ENCODE results near the gene STK39. TPM values are rescaled to one million over a fixed set of nuclear protein-coding genes. Genes with fewer than 3 reads are reported as not detected.
A peak's percentile ranks its signal among the peaks of the same experiment; 100 is the strongest.

STK39 gene
- total RNA-seq, 1 donor from 2014 or later, result 45.9 TPM

DNA sequence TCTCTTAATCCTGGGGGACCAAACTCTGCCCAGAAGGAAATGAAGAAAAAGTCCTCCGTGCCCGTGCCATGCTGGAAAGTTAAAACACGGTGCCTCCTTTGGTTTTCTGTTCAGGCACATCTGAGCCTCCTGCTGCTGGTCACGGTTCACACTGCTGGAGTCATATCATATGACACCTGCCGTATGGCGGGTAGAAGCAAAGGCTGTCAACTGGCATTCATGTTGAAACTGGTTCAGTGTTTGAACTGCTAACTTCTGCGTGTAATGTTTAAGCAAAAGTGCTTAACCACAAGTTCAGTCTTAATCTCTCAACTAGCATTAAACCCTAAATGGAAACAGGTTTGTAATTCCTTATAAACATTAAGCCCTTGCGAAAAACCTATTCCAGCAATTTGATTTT is 3.1 kb downstream of the STK39 start:
- DNase-seq (ENCODE audit: low read depth), result peak; percentile 36

DNA sequence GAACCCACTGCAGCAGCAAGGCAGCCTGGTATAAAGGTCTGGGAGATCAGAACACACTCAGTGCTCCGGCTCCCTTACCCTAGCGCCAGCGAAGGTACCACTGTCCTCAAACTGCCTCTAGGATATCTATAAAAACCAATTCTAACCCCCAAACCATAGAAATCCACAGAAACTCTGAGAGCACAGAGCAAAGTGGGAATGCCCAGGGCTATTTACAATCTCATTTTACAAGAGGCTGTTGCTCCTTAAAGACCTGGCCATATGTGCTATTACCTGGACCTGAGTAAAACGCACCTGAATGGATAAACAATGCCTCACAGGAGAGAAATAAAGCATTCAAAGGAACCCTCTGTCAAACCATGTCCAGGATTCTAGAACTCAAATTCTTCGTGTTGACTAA is 4.3 kb downstream of the STK39 start:
- DNase-seq (ENCODE audit: low read depth), result no peak

DNA sequence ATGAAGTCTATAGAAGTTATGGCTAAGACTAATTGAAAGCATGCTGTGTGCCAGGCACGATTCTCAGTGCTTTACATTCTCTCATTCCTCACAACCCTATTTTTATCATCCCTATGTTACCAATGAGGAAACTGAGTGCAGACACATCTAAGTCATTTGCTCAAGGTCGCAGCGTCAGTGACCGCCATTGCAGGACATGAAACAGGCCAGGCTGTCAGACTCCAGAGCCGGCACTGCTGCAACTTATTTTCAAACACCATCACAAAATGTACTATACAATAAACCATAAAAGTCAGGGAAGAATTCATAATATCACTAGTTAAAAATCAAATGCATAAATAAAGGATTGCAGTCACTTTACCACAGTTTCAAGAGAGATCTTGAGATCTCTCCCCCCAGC is 5.6 kb downstream of the STK39 start:
- DNase-seq (ENCODE audit: low read depth), result no peak

DNA sequence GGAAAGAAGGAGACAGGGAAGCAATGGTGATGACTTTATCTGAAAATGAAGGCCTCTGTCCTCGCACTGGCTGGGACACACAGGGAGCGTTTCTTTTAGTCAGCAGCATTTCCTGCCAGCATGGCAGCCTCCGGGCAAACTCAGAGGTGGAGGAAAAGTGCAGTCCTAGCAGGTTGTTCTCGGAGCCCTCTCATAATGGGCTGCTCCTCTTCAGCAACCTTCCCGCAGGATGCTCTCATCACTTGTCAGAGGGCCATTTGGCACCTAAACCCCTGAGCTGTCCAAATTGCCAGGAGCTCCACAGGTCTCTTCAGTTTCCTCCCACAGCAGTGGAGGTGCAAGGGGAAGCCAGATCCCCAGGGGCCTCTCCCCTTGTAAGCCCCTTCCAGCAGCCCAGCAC is 6.2 kb downstream of the STK39 start:
- no peak for DNase-seq (ENCODE audit: low read depth)

DNA sequence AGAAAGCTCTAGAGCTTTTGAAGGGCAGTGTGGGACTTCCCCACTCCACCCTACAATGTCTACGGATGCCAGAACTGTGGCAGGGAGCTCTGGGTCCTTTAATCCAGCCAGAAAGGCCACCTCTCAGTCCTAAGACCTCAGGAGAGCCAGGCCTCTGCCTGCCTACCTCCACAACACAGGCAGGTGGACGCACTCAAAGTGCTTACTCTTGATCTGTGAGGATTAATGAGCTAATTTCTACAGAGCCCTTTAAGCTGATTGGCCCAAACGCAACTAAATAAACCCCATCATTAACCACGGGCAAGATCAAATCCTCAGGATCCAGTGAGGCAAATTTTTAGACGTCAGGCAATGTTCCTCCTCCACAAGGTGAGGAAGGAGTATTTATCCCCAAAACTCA is 8.1 kb downstream of the STK39 start:
- DNase-seq (ENCODE audit: low read depth), result no peak

DNA sequence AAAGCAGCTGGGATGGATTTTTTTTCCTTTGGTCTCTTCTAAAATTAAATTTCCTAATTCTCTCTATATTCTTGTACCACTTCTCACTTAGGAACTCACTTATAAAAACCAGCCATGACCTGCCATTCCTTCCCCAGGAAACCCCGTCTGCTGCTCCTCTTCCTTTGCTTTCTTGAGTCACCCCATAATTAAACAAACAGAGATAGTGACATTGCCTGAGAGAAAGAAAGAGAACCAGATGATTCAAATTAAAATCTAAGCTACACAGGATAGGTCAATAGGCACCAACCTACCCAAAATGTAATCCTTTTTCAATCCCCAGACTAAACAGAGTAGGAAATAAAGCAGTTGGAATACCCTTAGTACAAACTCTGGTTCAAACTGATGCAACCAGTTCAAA is 9.7 kb downstream of the STK39 start:
- DNase-seq (ENCODE audit: low read depth), result no peak

DNA sequence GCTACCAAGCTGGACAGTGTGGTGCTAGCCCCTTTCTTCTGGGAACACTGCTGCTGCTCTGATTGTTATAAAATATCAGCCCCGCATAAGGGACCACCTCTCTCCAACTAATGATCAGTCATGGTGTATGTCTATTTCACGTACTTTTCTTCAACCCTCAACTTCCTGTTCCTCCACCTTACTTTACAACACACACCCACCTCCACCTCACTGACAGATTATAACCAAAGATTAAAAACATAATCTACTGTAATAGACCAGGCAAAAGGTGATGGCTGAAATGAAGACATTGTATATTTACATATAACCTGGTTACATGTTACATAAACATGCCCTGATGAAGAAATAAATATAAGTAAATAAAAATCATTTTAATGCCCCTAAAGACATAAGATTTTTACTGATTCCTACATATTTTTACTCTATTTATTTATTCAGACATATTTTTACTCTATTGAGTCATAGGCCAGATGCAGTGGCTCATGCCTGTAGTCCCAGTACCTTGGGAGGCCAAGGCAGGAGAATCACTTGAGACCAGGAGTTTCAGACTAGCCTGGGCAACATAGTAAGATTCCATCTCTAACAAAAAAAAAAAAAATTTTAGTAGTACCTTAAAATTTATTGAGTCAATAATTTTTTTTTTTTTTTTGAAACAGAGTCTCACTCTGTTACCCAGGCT is 12.8 kb downstream of the STK39 start:
- no peak for DNase-seq (ENCODE audit: low read depth)

DNA sequence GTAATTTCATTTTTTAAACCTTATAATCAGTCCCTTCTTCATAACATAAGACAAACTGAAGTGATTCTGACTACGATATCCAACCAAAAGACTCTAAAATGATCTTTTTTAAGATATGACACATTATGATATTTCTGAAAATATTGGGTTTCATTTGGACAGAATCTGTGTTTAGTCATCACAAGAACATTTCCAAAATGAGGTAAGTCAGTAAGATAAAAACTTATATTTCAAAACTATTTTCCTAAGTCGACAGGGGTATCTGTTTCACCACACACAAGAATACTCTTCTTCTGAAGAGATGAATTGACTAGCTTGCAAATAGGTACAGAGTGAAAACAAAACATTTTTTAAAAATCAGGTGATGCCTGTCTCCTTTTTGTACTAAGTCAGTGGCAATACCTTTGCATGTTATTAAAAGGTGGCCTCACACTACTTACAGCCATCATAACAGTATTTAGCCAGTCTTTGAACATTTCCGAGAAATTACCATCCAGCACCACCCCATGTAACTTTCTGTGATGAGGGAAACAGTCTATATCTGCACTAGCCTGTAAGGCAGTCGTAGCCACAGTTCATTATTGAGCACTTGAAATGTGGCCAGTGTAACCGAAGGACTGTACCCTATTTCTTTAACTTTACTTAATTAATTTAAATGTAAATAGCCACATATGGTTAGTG is 13.5 kb downstream of the STK39 start:
- no peak for DNase-seq (ENCODE audit: low read depth)

DNA sequence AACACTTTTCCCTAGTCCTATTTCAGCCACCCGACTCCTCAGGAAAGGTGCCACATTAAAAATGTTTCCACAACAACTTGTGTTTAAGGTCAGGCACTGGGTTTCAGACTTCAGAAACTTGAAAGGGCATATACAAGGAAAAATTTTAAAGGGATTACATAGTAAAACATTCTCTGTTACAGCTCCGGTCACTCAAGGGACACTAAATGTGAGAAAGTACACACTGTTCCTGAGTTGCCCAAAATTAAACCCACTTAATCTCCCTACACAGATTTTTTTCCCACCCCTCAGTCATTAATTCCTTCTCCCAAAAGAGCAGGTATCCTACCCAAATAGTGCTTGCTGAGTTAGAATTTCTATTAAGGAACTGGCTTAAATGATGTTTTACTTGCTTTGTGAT is 14.2 kb downstream of the STK39 start:
- DNase-seq (ENCODE audit: low read depth), result no peak

DNA sequence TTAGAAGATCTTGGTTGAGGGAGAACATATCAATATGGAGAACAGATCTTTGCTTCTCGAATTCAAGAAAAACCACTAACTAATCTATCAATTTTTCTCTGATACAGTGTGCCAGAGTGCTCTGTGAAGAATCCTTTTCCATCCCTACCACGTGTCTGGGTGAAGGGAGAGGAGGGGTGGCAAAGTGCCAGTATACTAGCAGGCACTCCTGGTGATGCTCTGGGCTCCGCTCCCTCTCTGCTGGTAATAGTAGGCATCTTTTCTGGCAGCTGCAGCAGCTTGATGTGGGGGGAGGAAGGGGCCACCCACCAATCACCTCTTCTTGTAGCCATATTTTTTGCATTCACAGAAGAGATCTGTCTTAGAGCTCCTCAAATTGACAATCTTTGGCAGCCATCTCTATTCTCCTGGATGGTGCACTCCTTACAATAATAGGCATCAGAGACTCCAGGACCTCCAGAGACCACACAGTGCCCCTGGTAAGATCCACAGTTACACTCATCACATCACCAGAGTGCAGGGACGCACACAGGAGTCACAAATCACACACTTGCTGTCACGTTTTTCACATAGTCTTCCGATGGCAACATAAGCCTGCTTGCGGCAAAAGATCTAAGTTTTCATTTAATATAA is 15.7 kb downstream of the STK39 start:
- peak; percentile 37 for DNase-seq (ENCODE audit: low read depth)

DNA sequence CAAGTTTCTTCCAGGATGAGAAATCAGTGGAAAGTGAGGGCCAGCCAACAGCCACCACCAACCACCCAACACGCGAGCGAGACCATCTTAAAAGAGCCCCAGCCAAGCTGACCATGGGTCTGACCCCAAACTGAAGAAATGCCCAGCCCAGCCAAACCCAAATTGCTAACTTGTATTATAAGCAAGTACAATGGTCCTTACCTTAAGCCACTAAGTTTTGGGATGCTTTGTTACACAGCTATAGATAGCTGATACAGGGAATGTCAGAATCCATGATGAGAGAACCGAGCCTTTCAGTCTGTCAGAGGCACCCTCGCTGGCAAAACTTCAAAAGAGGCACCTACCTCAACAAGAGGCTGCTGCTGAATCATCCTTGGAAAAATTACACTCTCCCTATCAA is 17.0 kb downstream of the STK39 start:
- no peak for DNase-seq (ENCODE audit: low read depth)

DNA sequence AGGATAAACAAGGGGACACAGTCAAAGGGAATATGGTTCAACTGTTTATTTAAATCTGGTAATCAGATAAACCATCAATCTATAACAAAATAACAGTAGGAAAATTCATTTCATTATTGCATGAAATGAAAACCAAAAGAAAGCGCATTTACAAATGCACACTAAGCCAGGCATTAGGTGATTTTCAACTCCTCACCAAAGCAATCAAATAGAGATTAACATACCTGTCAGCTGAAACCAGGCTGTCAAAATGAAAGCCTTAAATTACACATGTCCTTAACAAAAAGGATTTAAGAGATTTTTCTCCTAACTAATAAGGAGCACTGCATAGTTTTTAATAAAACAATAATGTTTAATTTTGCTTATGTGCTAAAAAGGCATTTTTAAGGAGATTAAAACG is 23.0 kb downstream of the STK39 start:
- DNase-seq (ENCODE audit: low read depth), result no peak

DNA sequence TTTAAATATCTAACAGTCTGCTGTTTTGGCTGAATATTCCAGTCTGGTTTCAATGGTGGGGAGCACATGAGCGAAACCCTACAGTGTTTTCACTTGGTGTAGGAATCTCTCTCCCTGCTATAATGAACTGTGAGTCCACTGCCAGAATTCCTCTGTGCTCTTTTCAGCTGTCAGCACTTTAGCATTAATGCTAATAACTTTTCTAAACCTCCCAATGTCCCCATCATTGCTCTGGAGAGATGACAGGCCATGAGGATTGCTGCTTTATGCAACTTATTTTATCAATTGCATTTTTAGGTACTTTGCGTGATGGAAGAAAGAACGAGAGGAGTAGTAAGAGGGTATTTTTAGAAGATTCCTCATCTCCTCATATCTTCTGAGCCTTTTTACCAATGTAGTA is 25.3 kb downstream of the STK39 start:
- no peak for DNase-seq (ENCODE audit: low read depth)

DNA sequence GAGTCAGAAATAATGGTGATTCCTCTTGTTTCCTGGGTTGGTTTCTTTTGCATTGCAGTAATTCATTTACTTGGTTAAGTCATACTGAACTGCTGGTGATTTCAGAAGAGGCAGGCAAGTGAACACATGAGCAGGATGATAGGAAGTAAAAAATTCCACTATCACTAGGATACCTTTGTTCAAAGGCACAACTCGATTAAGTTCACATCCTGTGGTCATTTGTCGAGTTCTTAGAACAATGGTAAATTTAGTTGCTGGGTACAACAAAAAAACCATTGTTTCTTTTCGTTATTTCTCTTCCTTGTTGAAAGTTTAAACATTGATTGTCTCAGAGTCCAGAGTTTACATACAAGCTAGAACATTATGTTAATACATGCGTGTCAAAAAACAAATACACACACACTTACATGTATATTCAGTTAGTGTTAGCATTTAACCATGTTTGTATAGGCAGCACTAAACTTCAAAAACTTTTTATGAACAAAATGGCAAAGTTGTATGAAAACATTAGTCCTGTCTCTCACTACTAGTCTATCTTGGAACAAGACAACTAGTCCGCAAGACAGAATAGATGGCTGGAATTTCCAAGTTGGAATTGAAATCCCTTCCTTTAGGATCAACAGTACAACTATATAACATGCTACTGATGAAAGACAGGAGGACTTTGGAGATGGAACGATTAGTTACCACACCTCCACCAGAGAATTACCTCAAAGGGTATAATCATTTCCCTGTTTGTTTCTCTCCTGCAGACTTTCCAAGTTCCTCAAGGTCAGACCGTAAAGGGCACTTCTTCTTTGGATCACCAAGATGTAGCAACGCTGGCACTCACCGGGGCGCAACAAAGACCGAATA is 26.2 kb downstream of the STK39 start:
- no peak for DNase-seq (ENCODE audit: low read depth)

DNA sequence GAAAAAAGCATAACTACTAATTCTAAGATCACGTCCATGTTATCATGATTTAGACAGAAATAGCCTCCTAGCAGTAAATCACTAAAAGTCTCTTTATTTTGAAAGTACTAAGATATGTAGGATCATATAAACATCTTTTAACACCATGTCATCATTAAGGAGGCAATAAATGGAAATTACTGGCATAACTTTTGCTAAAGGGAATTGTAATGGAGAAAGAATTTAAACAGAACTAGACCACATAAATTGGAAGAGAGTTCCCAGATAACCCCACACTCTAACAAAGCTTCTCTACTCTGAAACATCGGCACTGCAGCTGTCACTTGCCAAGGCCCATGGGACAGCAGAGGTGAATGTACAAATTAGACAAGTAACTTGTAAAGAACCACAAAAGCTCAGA is 29.5 kb downstream of the STK39 start:
- DNase-seq (ENCODE audit: low read depth), result peak; percentile 71

DNA sequence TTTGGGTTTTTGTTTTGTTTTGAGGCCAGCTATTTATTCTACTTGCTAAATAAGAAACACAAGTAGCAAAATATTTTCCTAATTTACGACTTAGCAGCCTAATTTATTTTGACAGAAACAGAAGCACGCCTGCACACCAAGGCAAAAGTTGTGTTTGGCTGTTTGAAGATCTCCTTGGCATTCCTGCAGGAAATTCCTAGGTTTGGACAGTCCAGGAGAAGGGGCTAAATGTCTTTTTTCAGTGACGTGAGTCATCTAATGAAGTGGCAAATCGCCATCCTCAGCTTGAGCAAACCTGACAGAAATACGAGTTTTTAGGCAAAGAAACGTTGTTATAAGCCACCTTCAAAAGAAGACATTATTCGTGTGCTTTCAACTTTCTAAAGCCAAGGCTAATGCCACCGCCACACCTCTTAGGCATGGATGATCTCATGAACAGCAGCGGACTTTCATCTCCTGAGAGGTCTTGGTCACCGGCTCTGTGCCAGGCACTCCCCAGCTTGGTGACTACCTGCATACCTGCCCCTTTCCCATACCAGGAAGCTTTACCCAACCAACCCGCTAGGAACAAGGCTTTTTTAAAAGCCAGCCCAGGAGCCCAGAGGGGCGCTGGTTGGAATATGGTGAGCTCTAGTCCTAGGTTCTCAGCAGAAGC is 30.9 kb downstream of the STK39 start:
- no peak for DNase-seq (ENCODE audit: low read depth)

DNA sequence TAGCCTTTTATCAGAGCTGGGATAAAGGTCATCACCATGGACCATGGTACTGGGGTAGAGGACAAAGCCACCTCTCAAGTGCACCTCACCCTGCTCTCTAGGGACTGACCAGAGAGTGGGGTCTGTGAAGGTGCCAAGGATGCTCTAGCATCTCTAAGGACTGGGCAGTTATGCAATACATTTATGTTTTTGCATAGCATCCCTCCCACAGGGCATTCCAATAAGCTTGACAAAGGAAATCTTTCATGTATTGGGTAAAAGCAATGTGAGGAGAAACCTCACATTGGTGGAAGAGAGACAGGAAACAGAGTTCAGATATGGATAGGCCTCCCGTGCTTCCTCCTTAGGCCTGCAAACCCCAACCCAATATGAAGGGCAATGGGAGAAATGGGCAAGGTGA is 31.6 kb downstream of the STK39 start:
- DNase-seq (ENCODE audit: low read depth), result no peak

DNA sequence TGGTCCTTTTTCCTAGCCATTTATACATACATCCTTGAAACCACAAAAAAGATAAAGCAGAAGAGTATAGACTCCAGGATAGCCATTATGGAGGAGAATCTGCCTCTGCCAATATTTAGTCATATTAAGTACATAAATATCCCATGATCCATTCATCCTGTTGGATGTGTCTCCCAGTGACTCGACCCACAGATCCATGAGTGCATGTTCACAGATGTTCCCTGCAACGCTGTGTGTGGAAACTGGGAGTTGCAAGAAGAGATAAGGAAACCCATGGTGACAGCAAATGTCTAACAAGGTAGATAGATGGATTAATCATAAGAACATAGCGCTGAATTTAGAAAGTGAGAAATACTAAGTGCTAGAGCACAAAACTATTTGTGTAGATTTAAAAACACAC is 34.5 kb downstream of the STK39 start:
- no peak for DNase-seq (ENCODE audit: low read depth)

DNA sequence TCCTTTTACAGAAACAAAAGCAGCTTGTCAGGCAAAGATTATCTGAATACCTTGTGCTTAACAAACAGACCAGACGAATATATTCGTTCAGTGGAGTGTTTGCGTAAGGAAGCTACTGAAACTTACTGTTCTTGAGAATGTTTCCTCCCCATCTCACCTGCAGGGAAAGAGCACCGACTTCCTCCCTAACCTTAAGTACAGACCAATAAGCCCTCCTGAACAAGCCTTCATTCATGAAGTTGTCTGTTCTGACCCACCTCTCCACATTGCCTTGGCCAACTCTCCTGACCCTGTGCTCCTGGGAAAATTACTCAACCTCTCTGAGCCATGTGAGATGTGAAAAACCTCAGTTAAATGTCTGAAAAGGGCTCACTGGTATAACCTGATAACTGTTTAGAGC is 35.2 kb downstream of the STK39 start:
- no peak for DNase-seq (ENCODE audit: low read depth)

DNA sequence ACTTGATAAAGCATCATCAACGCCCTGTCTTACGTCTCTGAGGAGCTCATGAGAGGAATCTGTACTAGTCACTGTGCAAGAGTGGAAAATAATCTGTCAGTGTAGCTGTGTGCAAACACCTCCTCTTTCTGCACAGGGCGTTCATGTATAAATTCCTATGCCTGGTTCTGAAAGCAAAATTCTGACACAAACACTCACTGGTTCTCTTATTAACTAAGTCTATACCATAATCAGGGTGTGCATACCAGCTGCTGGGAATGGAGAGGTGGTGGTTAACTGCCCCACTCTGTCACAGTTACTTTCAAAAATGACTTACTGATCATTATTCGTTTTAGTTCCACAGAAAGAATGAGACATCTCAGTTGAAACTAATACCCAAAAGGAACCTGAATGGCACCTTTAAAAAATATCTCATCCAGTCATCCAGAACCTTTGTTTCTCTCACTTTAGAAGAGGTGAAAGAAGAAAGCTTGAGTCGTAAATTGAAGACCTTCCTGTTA is 35.7 kb downstream of the STK39 start:
- no peak for DNase-seq (ENCODE audit: low read depth)

DNA sequence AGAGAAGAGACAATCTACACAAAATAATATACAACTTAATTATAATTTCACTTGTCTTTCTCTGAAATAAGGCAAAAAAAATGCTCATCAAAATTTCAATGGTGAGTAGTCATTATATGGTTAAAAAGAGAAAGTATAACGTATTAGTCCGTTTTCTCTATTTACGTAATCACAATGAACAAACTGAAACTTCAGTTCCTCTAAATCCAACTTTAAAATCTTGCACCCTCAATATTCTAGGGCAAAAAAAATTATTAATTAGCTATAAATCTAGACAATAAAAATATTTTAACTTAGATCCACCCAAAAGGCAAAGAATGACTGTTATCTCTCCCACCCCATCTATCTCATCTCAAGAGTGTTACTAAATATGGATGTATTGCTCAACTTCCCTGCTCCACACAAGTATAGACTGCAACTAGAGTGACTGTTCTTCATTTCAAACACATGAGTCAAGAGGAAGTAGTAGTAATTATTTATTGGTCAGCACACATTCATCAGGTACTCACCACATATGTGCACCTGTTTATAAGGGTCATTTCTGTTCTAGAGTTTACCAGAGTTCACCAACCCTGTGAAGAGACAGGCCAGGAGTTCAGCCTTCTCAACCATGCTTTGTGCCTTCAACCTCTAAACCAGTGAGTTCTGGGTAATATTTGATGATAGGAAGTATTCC is 36.4 kb downstream of the STK39 start:
- DNase-seq (ENCODE audit: low read depth), result peak; percentile 88
